Embryonic facial prominence (tissue), 1 donor: ENCODE measurements around the gene ACTL10.
"Not testable (repeated sequence)": the region's sequence is repeated elsewhere in the genome, so short reads cannot be mapped to it uniquely, and the experiment has no call there.

ENCODE experiments used
- DNase-seq: peaks from one replicate; pipeline ENCODE4 v3.0.0-alpha.2; 2016; ENCODE audit errors: extremely low spot score

ACTL10 gene

GRCh38 chr20:33666293-33667244 is at the start of gene ACTL10:
ACTL10 (plus strand) TSS chr20:33666943; CDS start chr20:33667498, 555 bp downstream.
- peak; percentile 70 for DNase-seq

GRCh38 chr20:33621717-33622400 is 44.9 kb upstream of the ACTL10 start:
- no peak for DNase-seq

GRCh38 chr20:33622705-33623365 is 43.9 kb upstream of the ACTL10 start:
- no peak for DNase-seq

GRCh38 chr20:33624399-33624798 is 42.3 kb upstream of the ACTL10 start:
- no peak for DNase-seq

- DNase-seq: no peak
Measured at GRCh38 chr20:33626190-33626589, 40.6 kb upstream of the ACTL10 start.

DNA sequence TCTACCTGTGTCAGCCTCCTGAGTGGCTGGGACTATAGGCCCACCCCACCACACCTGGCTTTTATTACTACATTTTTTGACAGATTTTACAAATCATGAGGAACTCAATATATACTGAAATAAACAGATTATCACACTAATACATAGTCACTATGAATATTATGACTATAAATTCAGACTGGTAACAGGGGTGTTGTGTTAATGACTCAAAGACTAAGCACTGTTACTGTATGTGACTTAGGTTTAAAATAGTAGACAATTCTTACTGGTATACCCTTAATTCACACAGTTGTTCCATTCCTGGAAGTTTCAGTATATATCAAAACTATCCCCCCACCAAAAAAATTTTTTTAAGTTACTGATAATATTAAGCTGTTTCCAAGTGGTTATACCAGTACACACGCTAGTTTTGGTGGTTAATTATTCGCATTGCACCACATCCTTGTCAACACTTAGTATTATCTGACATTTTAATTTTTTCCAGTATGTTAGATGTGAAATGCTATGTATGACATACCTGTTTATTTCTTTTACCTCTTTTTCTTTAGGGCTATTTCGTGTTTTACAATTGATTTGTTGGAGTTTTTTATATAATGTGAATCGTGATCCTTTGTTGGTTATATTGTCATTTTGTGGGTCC is 39.0 kb upstream of the ACTL10 start:
- DNase-seq: no peak

- no peak for DNase-seq
Measured at GRCh38 chr20:33629533-33629932, 37.2 kb upstream of the ACTL10 start.

GRCh38 chr20:33629979-33630378 is 36.8 kb upstream of the ACTL10 start:
- no peak for DNase-seq

DNA sequence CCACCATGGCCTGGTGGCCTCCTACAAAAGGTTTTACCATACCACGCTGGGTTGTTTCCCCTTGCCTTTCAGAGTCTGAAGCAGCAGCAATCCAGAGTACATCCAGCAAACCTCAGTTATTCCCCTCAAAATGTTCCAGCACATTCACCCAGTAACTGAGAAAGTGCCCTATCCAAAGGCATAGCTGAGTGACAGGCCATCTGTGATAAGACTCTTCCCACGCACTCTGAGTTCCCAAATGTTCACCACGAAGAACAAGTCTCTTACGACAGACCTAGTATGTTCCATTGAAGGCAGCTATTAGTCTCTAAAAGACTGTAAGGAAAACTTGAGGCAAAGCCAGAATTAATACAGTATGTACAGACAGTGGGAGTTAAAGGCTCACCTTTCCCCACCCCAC is 36.2 kb upstream of the ACTL10 start:
- DNase-seq: no peak

DNA sequence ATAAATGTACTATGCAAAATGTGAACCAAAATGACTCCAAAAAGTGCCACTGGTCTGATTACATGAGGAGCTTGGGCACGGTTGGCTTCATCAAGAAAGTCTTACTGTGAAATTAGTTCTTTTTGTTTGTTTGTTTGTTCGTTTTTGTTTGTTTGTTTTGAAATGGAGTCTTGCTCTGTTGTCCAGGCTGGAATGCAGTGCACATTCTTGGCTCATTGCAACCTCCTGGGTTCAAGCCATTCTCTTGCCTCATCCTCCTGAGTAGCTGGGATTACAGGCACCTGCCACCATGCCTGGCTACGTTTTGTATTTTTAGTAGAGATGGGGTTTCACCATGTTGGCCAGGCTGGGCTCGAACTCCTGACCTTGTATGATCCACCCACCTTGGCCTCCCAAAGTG is 34.8 kb upstream of the ACTL10 start:
- not testable (repeated sequence) for DNase-seq

DNA sequence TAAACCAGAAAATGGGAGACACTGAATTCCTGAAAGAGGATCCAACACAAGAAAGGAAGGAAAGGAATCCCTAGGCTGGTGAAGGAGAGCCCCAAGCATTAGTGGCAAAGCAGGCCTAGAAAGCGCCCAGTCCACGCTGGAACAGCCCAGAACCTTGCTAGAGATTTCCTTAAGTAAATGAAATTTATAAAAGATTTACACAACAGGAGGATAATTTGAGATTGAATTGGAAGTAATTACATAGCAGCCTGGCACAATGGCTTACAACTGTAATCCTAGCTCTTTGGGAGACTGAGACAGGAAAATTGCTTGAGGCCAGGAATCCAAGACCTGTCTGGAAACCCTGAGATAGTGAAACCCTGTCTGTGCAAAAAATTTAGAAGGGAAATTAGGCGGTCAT is 31.4 kb upstream of the ACTL10 start:
- DNase-seq: no peak

- DNase-seq: no peak
Measured at GRCh38 chr20:33636776-33637175, 30.0 kb upstream of the ACTL10 start.

GRCh38 chr20:33640287-33640686 is 26.5 kb upstream of the ACTL10 start:
- DNase-seq: no peak

- no peak for DNase-seq
Measured at GRCh38 chr20:33644313-33645071, 22.3 kb upstream of the ACTL10 start.

- no peak for DNase-seq
Measured at GRCh38 chr20:33645072-33645358, 21.7 kb upstream of the ACTL10 start.

GRCh38 chr20:33645396-33645795 is 21.3 kb upstream of the ACTL10 start:
- DNase-seq: no peak

- no peak for DNase-seq
Measured at GRCh38 chr20:33646191-33646590, 20.6 kb upstream of the ACTL10 start.

DNA sequence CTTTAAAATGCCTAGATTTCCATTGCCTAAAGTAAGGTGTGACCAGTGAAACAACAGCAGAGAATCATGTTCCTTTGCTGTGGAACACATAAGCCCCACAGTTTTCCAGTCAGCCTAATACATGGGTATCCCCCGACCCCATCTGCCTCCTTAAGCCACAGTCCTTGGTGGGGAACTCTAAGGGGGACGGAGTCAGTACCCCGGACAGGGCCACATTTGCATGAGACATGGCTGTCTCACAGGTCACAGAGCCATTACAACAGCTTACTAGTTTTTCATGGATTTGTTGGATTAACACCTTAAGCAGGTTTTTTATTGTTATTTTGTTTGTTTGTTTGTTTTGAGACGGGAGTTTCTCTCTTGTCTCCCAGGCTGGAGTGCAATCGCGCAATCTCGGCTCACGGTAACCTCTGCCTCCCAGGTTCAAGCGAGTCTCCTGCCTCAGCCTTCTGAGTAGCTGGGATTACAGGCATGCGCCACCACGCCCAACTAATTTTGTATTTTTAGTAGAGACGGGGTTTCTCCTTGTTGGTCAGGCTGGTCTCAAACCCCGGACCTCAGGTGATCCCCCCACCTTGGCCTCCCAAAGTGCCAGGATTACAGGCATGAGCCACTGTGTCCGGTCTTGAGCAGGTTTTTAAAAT is 19.7 kb upstream of the ACTL10 start:
- not testable (repeated sequence) for DNase-seq

GRCh38 chr20:33647603-33648395 is 18.9 kb upstream of the ACTL10 start:
- DNase-seq: no peak

GRCh38 chr20:33648396-33649004 is 18.2 kb upstream of the ACTL10 start:
- no peak for DNase-seq
